HepG2 (cell line): ENCODE data around the gene ASB8. TPM values are rescaled to one million over a fixed set of nuclear protein-coding genes. Genes with fewer than 3 reads are reported as not detected.
A peak's percentile ranks its signal among the peaks of the same experiment; 100 is the strongest.

Experiments used
- BATF2 ChIP-seq: sonication (generic); formaldehyde crosslinking; IDR thresholded peaks from 2 replicates; pipeline ENCODE4 v1.8.0; 2022; ENCODE audit warnings: mild to moderate bottlenecking, missing genetic modification reagents, moderate library complexity
- FOXK2 ChIP-seq: fragments of 450-650 bp; IDR thresholded peaks from 2 replicates; pipeline ENCODE4 v1.6.1; 2016
- HBP1 ChIP-seq: IDR thresholded peaks from 2 replicates; pipeline ENCODE4 v1.6.1; 2016; ENCODE audit warnings: low read depth, control low read depth
- HOXD1 ChIP-seq: sonication (generic); formaldehyde crosslinking; IDR thresholded peaks from 2 replicates; pipeline ENCODE4 v1.5.0; 2020; ENCODE audit warnings: missing genetic modification reagents
- KIAA2018 ChIP-seq: sonication (generic); formaldehyde crosslinking; IDR thresholded peaks from 2 replicates; pipeline ENCODE4 v1.5.0; 2020; ENCODE audit warnings: mild to moderate bottlenecking, missing genetic modification reagents, borderline replicate concordance
- NFIB ChIP-seq: sonication (generic); formaldehyde crosslinking; IDR thresholded peaks from 2 replicates; pipeline ENCODE4 v1.9.0; 2021; ENCODE audit warnings: missing genetic modification reagents, mild to moderate bottlenecking, borderline replicate concordance
- NR2C2 ChIP-seq: sonication (generic); formaldehyde crosslinking; IDR thresholded peaks from 2 replicates; pipeline ENCODE4 v1.4.0; 2020; ENCODE audit warnings: missing genetic modification reagents, mild to moderate bottlenecking, moderate library complexity, borderline replicate concordance
- POLR2AphosphoS5 ChIP-seq: IDR thresholded peaks from 2 replicates; pipeline ENCODE4 v1.6.1; 2012; ENCODE audit warnings: low read depth, low read length
- RARA ChIP-seq: IDR thresholded peaks from 2 replicates; pipeline ENCODE4 v1.6.1; 2016; ENCODE audit warnings: missing genetic modification reagents, missing compliant biosample characterization
- TP53 ChIP-seq: sonication (generic); formaldehyde crosslinking; conservative IDR thresholded peaks from 2 replicates; pipeline ENCODE4 v1.4.0; 2020; ENCODE audit warnings: missing genetic modification reagents
- YEATS2 ChIP-seq: sonication (generic); formaldehyde crosslinking; IDR thresholded peaks from 2 replicates; pipeline ENCODE4 v1.4.0; 2020; ENCODE audit warnings: missing genetic modification reagents, borderline replicate concordance
- ZBTB44 ChIP-seq: sonication (generic); formaldehyde crosslinking; IDR thresholded peaks from 2 replicates; pipeline ENCODE4 v1.4.0; 2020; ENCODE audit warnings: missing genetic modification reagents
- ZEB1 ChIP-seq: IDR thresholded peaks from 2 replicates; pipeline ENCODE4 v1.6.1; 2012; ENCODE audit warnings: mild to moderate bottlenecking, low read depth, inconsistent platforms; ENCODE audit not compliant: insufficient replicate concordance
- ZNF136 ChIP-seq: sonication (generic); formaldehyde crosslinking; IDR thresholded peaks from 2 replicates; pipeline ENCODE4 v1.8.1; 2022; ENCODE audit warnings: low read depth, mild to moderate bottlenecking, moderate library complexity, missing genetic modification reagents
- ZNF138 ChIP-seq: sonication (generic); formaldehyde crosslinking; IDR thresholded peaks from 2 replicates; pipeline ENCODE4 v1.5.0; 2020; ENCODE audit warnings: mild to moderate bottlenecking, low read depth, missing genetic modification reagents
- ZNF501 ChIP-seq: sonication (generic); formaldehyde crosslinking; IDR thresholded peaks from 2 replicates; pipeline ENCODE4 v1.5.1; 2020; ENCODE audit warnings: mild to moderate bottlenecking, moderate library complexity, missing genetic modification reagents
- ZNF616 ChIP-seq: sonication (generic); formaldehyde crosslinking; IDR thresholded peaks from 2 replicates; pipeline ENCODE4 v1.5.0; 2020; ENCODE audit warnings: low read depth, mild to moderate bottlenecking, missing genetic modification reagents
- polyA plus RNA-seq, 8 experiments: library from polyadenylated mRNA; depleted of rRNA in 3 of 8; stranded (reverse) in 7 of 8; unstranded in 1 of 8; fragments of >200 nt; fragmentation: Illumina TruSeq in 4 of 8; extraction: Trizol in 4 of 8; gene quantifications; 2 replicates each; pipeline versions ENCODE4 v1.2.1 to v1.2.3, GENCODE V29; 2011 to 2016; ENCODE audit warnings: low read depth in 4 of 8, missing spikeins in 1 of 8, mixed read lengths in 1 of 8; ENCODE audit not compliant: insufficient read depth in 1 of 8
- total RNA-seq, 5 experiments: library from RNA; depleted of rRNA; stranded (reverse); fragments of >200 nt; fragmentation: Illumina TruSeq; extraction: Trizol; gene quantifications; 2 replicates each; pipeline ENCODE4 v1.2.3, GENCODE V29; 2016; ENCODE audit warnings: low read depth in 1 of 5

ASB8 gene
- total and polyA plus RNA-seq, 2 of the 13 experiments (the other 11 are each of a cell fraction or from before 2014, with no cell fraction given), result 14.0 to 15.5 TPM

- TF ChIP-seq TP53 (CRISPR knock-in tag) (no peak), FOXK2 (peak; percentile 86), ZEB1 (no peak), ZNF616 (CRISPR knock-in tag) (no peak), RARA (CRISPR knock-in tag) (peak; percentile 20; the same call in 1 of the 2 replicates), ZNF136 (CRISPR knock-in tag) (peak; percentile 41; the same call in 1 of the 2 replicates), HBP1 (CRISPR knock-in tag) (no peak), POLR2AphosphoS5 (peak; percentile 70), HOXD1 (CRISPR knock-in tag) (no peak), ZNF501 (CRISPR knock-in tag) (peak; percentile 85; the same call in 1 of the 2 replicates), YEATS2 (CRISPR knock-in tag) (peak; percentile 84; the same call in 1 of the 2 replicates), ZNF138 (CRISPR knock-in tag) (no peak), BATF2 (CRISPR knock-in tag) (no peak), NFIB (CRISPR knock-in tag) (no peak), NR2C2 (CRISPR knock-in tag) (peak; percentile 100), KIAA2018 (no peak), ZBTB44 (CRISPR knock-in tag) (no peak)
Observed at GRCh38 chr12:48157018-48157888, at the start of gene ASB8 (continued).
